Measurements from ENCODE around the gene MBNL3. TPM values are rescaled to one million over a fixed set of nuclear protein-coding genes. Genes with fewer than 3 reads are reported as not detected.

The MBNL3 gene, protein sequence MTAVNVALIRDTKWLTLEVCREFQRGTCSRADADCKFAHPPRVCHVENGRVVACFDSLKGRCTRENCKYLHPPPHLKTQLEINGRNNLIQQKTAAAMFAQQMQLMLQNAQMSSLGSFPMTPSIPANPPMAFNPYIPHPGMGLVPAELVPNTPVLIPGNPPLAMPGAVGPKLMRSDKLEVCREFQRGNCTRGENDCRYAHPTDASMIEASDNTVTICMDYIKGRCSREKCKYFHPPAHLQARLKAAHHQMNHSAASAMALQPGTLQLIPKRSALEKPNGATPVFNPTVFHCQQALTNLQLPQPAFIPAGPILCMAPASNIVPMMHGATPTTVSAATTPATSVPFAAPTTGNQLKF
- total RNA-seq (2014; rRNA removed; shearing (Covaris generic)): 0.07 and 0.12 TPM in 2 replicates
- polyA plus RNA-seq (2014; cell fraction: nucleus; rRNA removed): 0.05 and 0.08 TPM in 2 replicates

DNA sequence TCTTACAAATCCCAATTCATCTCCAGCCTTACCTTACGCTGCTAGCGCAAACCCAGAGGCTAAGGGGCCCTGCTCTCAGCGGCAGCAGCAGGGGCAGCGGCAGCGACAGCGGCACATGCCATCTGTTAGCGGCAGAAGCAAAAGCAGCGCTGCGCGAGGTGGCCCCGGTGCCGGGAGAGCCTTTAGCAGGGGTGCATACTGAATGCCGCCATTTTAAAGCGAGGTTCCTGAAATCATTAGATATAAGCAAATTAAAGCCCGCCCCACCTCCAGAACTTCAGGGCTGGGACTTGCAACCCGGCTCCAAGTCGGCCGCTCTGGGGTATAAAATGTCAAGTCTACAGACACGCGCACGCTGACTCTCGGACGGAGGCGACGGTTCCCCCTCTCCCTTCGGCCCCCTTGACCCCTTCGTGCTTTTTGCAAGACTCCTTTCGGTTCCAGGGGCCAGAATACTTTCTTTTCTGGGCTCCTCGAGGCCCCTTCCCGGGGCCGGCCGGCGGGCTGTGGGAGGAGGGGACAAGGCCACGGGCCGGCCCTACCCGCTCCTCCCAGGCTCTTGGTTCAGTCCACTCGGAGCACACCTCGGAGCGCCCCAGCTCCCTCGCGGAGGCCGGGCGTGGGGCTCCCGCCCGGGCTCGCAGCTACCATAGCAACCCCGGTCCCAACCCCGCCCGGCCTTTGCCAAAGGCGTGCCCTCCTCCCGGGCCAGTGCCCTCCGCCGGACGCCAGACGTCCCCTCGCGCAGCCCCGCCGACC is at the start of gene MBNL3:
Gene MBNL3, minus strand, starts transcription at position 220 of the 759 bp plus-strand sequence. CDS start 49,427 bp downstream, outside the sequence.
- DNase-seq (ENCODE audit: extremely low read depth, low read depth): no peak

DNA sequence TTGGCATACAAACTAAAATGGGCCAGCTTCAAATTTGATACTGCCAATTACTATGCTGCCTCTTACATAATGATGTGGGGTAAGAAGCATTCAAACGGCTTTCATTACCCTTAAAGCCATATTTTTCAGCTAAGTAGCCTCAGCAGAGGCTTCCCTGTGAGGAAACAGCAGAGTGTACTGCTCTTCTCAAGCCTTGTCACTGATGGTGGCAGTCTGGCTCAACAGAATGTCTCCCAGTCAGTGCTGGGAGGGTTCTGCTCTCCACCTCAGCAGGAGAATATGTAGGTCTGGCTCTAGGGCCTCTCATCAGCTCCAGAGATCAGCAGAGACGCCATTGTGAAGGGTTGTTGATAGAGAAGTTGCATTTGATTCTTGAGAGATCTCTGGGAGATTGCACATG is 44.6 kb upstream of the MBNL3 start:
- DNase-seq (ENCODE audit: extremely low read depth, low read depth): no peak

DNA sequence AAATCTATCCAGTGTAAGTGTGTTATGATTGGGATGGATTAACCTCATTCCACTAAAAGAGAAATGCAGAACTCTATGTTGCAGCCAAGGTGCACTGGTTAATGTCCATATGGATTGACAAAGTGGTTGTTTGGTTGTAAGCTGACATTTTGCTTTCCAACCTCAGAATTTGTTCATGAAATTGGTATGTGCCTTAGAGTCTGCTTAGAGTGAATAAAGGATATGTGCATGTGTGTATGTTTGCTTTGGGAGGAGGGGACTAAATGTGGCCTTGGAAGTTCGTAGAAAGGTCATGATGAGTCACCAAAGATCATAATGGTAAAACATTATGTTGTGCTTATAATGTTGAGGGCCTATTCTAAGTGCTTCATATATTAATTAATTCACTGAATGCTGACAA is 44.1 kb upstream of the MBNL3 start:
- DNase-seq (ENCODE audit: extremely low read depth, low read depth): peak; percentile 7

DNA sequence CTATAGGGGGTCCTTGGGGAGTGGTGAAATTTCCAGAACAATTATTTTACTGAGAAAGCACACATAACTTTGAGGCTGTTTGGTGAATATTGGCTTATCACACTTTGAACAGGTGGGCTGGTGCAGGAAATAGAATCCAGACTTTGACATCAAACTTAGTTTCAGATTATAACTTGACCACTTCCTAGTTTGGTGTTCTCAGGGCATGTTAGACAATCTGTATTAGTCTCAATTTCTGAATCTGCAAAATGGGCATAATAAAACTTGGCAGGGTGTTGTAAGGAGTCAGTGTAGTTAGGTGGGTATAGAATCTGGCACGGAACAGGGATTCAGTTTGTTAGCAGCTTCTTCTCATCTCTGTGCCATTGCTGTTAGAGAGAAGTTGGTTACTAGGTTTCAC is 43.3 kb upstream of the MBNL3 start:
- DNase-seq (ENCODE audit: extremely low read depth, low read depth): no peak

DNA sequence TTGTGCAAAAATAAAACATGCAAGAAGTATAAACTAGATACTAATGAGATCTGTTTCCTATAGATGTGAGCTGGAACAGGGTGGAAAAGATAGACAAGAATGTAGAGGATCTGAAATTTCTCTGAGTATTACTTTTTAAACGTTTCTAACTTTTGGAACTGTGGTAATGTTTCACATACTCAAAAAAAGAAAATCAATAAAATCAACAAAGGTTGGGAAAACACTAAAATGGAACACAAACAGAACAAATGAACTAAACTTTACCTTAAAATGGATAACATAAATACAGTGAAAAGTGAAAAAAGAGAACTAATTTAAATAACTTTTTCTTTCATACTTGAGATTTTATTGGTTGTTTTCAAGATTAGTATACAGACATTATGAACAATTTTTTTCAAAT is 32.0 kb upstream of the MBNL3 start:
- no peak for DNase-seq (ENCODE audit: extremely low read depth, low read depth)

DNA sequence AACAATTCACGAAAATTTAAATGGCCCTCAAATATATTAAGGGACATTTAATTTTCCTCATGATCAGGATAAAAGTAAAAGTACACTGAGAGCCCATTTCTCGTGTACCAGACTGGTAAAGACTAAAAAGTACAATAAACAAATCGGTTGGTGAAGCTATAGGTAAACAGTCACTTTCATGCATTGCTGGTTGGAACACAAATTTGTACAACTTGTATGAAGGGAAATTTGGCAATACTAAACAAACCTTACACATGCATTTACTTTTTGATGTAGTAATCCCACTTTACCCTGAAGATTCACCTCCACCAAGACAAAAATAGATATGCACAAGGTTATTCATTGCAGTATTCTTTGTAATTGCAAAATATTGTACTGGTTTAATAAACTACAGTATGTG is 31.4 kb upstream of the MBNL3 start:
- DNase-seq (ENCODE audit: extremely low read depth, low read depth): no peak

- no peak for DNase-seq (ENCODE audit: extremely low read depth, low read depth)
Measured at GRCh38 chrX:132518401-132518800, 29.6 kb upstream of the MBNL3 start.

- DNase-seq (ENCODE audit: extremely low read depth, low read depth): no peak
Measured at GRCh38 chrX:132508834-132509233, 20.0 kb upstream of the MBNL3 start.

- no peak for DNase-seq (ENCODE audit: extremely low read depth, low read depth)
Measured at GRCh38 chrX:132505116-132505515, 16.3 kb upstream of the MBNL3 start.

DNA sequence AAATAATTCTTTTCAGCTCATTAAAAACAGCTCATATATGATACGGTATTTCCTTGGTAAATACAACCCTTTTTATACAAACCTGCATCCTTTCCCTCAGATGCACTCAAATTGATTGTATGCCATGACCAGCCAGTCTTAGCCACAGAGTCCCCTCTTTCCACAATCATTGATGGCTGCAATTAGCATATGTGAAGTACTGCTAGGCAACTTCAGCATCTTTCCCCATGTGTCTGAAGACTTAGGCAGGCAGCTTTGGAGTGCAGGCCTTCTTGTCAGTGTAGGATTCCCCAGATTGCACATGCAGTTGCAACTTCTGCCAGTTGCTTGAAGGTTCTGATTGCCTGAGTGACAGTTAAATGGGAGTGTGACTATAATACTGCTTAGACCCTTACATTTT is 15.6 kb upstream of the MBNL3 start:
- no peak for DNase-seq (ENCODE audit: extremely low read depth, low read depth)

GRCh38 chrX:132501606-132502005 is 12.8 kb upstream of the MBNL3 start:
- no peak for DNase-seq (ENCODE audit: extremely low read depth, low read depth)

DNA sequence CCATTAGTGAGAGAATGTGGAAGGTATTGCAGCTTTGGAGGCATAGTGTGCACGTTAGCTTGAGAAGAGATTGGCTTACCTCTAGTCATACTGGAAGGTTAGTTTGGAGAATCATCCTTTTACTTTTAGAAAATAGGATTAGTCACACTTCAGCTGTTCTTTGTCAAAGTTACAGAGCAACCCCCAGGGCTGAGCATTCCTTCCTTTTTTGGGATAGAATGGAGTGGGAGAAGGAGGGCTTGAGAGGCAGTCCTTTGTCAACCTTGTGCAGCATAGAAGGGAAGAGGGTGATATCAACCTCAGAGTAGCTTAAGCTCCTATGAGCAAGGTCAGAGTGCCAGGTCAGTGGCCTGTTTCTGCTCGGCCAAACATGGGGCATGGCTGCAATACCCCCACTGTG is 8.6 kb upstream of the MBNL3 start:
- DNase-seq (ENCODE audit: extremely low read depth, low read depth): no peak

- DNase-seq (ENCODE audit: extremely low read depth, low read depth): no peak
Measured at GRCh38 chrX:132493095-132493494, 4.3 kb upstream of the MBNL3 start.

GRCh38 chrX:132491191-132491590 is 2.4 kb upstream of the MBNL3 start:
- DNase-seq (ENCODE audit: extremely low read depth, low read depth): no peak

- no peak for DNase-seq (ENCODE audit: extremely low read depth, low read depth)
Measured at GRCh38 chrX:132489578-132490419, 961 bp upstream of the MBNL3 start.

DNA sequence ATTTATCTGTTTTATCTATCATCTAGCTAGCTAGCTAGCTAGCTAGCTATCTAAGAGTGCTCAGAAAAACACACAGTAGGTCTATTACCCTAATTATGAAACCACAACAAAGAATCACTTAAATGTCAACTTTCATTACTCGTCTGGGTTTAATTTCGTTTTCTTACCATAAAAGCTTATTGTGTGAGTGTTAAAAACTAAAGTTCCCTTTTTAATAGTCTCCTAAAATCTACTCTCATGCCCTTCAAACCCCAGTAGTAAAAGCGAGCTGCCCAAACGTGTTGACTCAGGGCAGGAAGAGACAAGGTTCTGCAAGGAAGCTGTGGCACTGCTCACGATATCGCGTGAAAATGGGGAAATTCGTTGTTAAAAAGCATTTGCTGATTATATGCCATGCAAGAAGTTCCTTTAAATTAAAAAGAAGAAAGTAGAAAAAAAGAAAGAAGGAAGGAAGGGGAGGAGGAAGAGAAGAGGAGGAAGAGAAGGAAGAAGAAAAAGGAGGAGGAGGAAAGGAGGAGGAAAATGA is 595 bp downstream of the MBNL3 start:
- DNase-seq (ENCODE audit: extremely low read depth, low read depth): no peak

- DNase-seq (ENCODE audit: extremely low read depth, low read depth): no peak
Measured at GRCh38 chrX:132486599-132487178, 2.1 kb downstream of the MBNL3 start.

GRCh38 chrX:132483951-132484350 is 4.9 kb downstream of the MBNL3 start:
- no peak for DNase-seq (ENCODE audit: extremely low read depth, low read depth)

DNA sequence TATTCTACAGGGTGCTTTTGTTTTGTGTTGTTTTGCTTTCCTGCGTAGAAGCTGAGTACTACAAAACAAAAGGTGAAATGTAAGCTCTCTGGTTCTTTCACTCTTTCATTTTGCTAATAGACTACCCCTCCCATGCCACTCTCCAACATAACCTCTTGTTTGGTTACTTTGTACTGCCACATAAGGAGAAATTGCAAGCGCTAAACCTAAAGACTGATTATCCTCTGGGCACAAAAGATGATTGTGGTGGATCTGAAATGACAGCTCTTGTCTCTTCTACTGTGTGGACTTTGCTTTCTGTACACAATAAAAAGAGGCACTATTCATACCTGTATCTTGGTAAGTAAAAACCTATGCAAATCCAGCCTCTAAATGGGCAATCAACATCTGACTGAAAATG is 5.3 kb downstream of the MBNL3 start:
- no peak for DNase-seq (ENCODE audit: extremely low read depth, low read depth)

- DNase-seq (ENCODE audit: extremely low read depth, low read depth): no peak
Measured at GRCh38 chrX:132482632-132483031, 6.2 kb downstream of the MBNL3 start.
